K562 (cell line): ENCODE data around the gene SMAP2. TPM values are rescaled to one million over a fixed set of nuclear protein-coding genes. Genes with fewer than 3 reads are reported as not detected.

Experiments
- CTCFL ChIP-seq: IDR thresholded peaks from 2 replicates; pipeline ENCODE4 v1.6.1; 2011; ENCODE audit warnings: borderline replicate concordance, low read depth, mild to moderate bottlenecking, moderate library complexity, low read length; ENCODE audit not compliant: insufficient read depth, poor library complexity, severe bottlenecking
- ELF4 ChIP-seq: fragments of 450-650 bp; formaldehyde crosslinking; IDR thresholded peaks from 2 replicates; pipeline ENCODE4 v1.4.0; 2022; ENCODE audit warnings: missing genetic modification characterization
- HDAC1 ChIP-seq, 2 experiments: fragments of 450-650 bp; IDR thresholded peaks; 2 replicates each; pipeline ENCODE4 v1.6.1; 2016 to 2017; ENCODE audit warnings: inconsistent platforms in 1 of 2, mild to moderate bottlenecking in 1 of 2, moderate library complexity in 1 of 2
- HDAC2 ChIP-seq: fragments of 450-650 bp; IDR thresholded peaks from 2 replicates; pipeline ENCODE4 v1.6.1; 2016; ENCODE audit warnings: mild to moderate bottlenecking
- HNRNPLL ChIP-seq: fragments of 200-400 bp; formaldehyde crosslinking; IDR thresholded peaks from 2 replicates; pipeline ENCODE4 v1.6.1; 2017; ENCODE audit warnings: low read length, low read depth, mild to moderate bottlenecking; ENCODE audit not compliant: poor library complexity, severe bottlenecking
- NBN ChIP-seq: fragments of 450-650 bp; IDR thresholded peaks from 2 replicates; pipeline ENCODE4 v1.6.1; 2016; ENCODE audit warnings: low read depth, mild to moderate bottlenecking
- PTTG1 ChIP-seq: fragments of 450-650 bp; IDR thresholded peaks from 2 replicates; pipeline ENCODE4 v1.6.1; 2016; ENCODE audit warnings: low read depth, mild to moderate bottlenecking, missing genetic modification characterization, missing compliant biosample characterization
- SAFB ChIP-seq: fragments of 200-400 bp; formaldehyde crosslinking; IDR thresholded peaks from 2 replicates; pipeline ENCODE4 v1.6.1; 2017; ENCODE audit warnings: low read depth, low read length, borderline replicate concordance
- THAP12 ChIP-seq: fragments of 250-450 bp; sonication (Bioruptor Pico); IDR thresholded peaks from 2 replicates; pipeline ENCODE4 v1.9.0; 2021; ENCODE audit warnings: mild to moderate bottlenecking, inconsistent platforms
- TOE1 ChIP-seq, 2 experiments: fragments of 450-650 bp in 1 of 2; sonication (generic) in 1 of 2; formaldehyde crosslinking in 1 of 2; IDR thresholded peaks; 2 replicates each; pipeline versions ENCODE4 v1.7.1 to v1.8.0; 2016 to 2022; ENCODE audit warnings: borderline replicate concordance in 2 of 2, mild to moderate bottlenecking in 2 of 2, antibody characterized with exemption in 1 of 2, inconsistent platforms in 1 of 2, low read depth in 1 of 2, missing genetic modification reagents in 1 of 2, moderate library complexity in 1 of 2
- TSC22D4 ChIP-seq: fragments of 450-650 bp; IDR thresholded peaks from 2 replicates; pipeline ENCODE4 v1.6.1; 2016; ENCODE audit warnings: missing genetic modification characterization, missing biosample characterization, control low read depth
- XRCC5 ChIP-seq: fragments of 200-400 bp; formaldehyde crosslinking; IDR thresholded peaks from 2 replicates; pipeline ENCODE4 v1.6.1; 2017; ENCODE audit warnings: low read depth, mild to moderate bottlenecking, low read length
- ZBTB1 ChIP-seq: sonication (generic); formaldehyde crosslinking; IDR thresholded peaks from 2 replicates; pipeline ENCODE4 v1.8.1; 2023; ENCODE audit warnings: missing genetic modification reagents, low read depth, mild to moderate bottlenecking, borderline replicate concordance
- ZC3H4 ChIP-seq: sonication (generic); formaldehyde crosslinking; IDR thresholded peaks from 2 replicates; pipeline ENCODE4 v1.9.0; 2021; ENCODE audit warnings: missing genetic modification reagents, borderline replicate concordance
- ZNF124 ChIP-seq: sonication (generic); formaldehyde crosslinking; IDR thresholded peaks from 2 replicates; pipeline ENCODE4 v1.8.1; 2022; ENCODE audit warnings: missing genetic modification reagents
- ZNF347 ChIP-seq: fragments of 450-650 bp; formaldehyde crosslinking; IDR thresholded peaks from 2 replicates; pipeline ENCODE4 v1.4.0; 2020; ENCODE audit warnings: low read depth, mild to moderate bottlenecking, moderate library complexity
- ZNF583 ChIP-seq: fragments of 250-450 bp; sonication (Bioruptor Pico); IDR thresholded peaks from 2 replicates; pipeline ENCODE4 v1.4.0; 2020
- polyA plus RNA-seq, 8 experiments: library from polyadenylated mRNA; depleted of rRNA in 4 of 8; stranded (reverse) in 5 of 8; unstranded in 3 of 8; fragments of >200 nt; fragmentation: Nextera tagmentation in 2 of 8; fragmentation: Illumina TruSeq in 1 of 8; extraction: Ambion mirVana in 2 of 8; extraction: Trizol in 1 of 8; gene quantifications; 2 replicates each; pipeline versions ENCODE4 v1.2.1 to v1.2.3, GENCODE V29; 2011 to 2014; ENCODE audit warnings: inconsistent platforms in 1 of 8, missing spikeins in 1 of 8
- total RNA-seq, 7 experiments: library from RNA; depleted of rRNA in 6 of 7; stranded (reverse); fragments of >200 nt in 6 of 7; fragmentation: Illumina TruSeq in 2 of 7; extraction: Trizol in 2 of 7; gene quantifications; 2 replicates each; pipeline versions ENCODE4 v1.2.1 to v1.2.3, GENCODE V29; 2011 to 2021; ENCODE audit warnings: low replicate concordance in 1 of 7
- TF ChIP-seq, protein P1 (sequence below): sonication (generic); formaldehyde crosslinking; IDR thresholded peaks from 2 replicates; pipeline ENCODE4 v1.8.1; 2023; ENCODE audit warnings: mild to moderate bottlenecking, missing genetic modification reagents
- TF ChIP-seq, protein P2 (sequence below): sonication (generic); formaldehyde crosslinking; IDR thresholded peaks from 2 replicates; pipeline ENCODE4 v1.8.0; 2022; ENCODE audit warnings: mild to moderate bottlenecking, missing genetic modification reagents
- TF ChIP-seq, protein P3 (sequence below): fragments of 250-450 bp; sonication (Bioruptor Pico); IDR thresholded peaks from 2 replicates; pipeline ENCODE4 v1.6.1; 2021; ENCODE audit warnings: mild to moderate bottlenecking

The SMAP2 gene
- total and polyA plus RNA-seq, 9 of the 15 experiments (the other 6 are each of a cell fraction or from before 2014, with no cell fraction given): 38.7 to 212 (median 94.1) TPM

GRCh38 chr1:40399984-40400704 lies 26.6 kb downstream of the SMAP2 start (continued):
- no peak for TF ChIP-seq CTCFL
- TF ChIP-seq, protein P1, sequence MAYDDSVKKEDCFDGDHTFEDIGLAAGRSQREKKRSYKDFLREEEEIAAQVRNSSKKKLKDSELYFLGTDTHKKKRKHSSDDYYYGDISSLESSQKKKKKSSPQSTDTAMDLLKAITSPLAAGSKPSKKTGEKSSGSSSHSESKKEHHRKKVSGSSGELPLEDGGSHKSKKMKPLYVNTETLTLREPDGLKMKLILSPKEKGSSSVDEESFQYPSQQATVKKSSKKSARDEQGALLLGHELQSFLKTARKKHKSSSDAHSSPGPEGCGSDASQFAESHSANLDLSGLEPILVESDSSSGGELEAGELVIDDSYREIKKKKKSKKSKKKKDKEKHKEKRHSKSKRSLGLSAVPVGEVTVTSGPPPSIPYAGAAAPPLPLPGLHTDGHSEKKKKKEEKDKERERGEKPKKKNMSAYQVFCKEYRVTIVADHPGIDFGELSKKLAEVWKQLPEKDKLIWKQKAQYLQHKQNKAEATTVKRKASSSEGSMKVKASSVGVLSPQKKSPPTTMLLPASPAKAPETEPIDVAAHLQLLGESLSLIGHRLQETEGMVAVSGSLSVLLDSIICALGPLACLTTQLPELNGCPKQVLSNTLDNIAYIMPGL: no peak
- TF ChIP-seq, protein P2, sequence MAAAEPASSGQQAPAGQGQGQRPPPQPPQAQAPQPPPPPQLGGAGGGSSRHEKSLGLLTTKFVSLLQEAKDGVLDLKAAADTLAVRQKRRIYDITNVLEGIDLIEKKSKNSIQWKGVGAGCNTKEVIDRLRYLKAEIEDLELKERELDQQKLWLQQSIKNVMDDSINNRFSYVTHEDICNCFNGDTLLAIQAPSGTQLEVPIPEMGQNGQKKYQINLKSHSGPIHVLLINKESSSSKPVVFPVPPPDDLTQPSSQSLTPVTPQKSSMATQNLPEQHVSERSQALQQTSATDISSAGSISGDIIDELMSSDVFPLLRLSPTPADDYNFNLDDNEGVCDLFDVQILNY (CRISPR knock-in tag): no peak
- no peak for TF ChIP-seq TSC22D4 (tag)
- no peak for TF ChIP-seq ZNF347
- TF ChIP-seq ELF4 (CRISPR knock-in tag): peak; percentile 72; the same call in 1 of the 2 replicates
- no peak for TF ChIP-seq ZNF124 (CRISPR knock-in tag)
- no peak for TF ChIP-seq THAP12 (CRISPR knock-in tag)
- TF ChIP-seq ZC3H4 (CRISPR knock-in tag): no peak
- TF ChIP-seq, protein P3, sequence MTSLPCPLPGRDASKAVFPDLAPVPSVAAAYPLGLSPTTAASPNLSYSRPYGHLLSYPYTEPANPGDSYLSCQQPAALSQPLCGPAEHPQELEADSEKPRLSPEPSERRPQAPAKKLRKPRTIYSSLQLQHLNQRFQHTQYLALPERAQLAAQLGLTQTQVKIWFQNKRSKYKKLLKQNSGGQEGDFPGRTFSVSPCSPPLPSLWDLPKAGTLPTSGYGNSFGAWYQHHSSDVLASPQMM: no peak
- TF ChIP-seq ZNF583 (CRISPR knock-in tag): no peak
- peak; percentile 48 for TF ChIP-seq TOE1 (IDR thresholded peaks at IDR 0.05; ENCODE audit: borderline replicate concordance)
- TF ChIP-seq TOE1 (CRISPR knock-in tag; IDR thresholded peaks at IDR 0.05; ENCODE audit: borderline replicate concordance, low read depth): no peak
- no peak for TF ChIP-seq SAFB
- TF ChIP-seq HDAC1 (IDR thresholded peaks at IDR 0.05): peak in 1 of 2 experiments; percentile 76; a peak in 1 of 4 replicates
- TF ChIP-seq ZBTB1 (CRISPR knock-in tag): no peak
- TF ChIP-seq HDAC2: peak; percentile 82; the same call in 1 of the 2 replicates
- no peak for TF ChIP-seq XRCC5
- TF ChIP-seq NBN: peak; percentile 93; the same call in 1 of the 2 replicates
- TF ChIP-seq HNRNPLL: no peak
- no peak for TF ChIP-seq PTTG1 (tag)
